HG02610 (cell line): ENCODE measurements around the gene CDYL.

Experiments used
- ATAC-seq: cut with Tn5 transposase; IDR thresholded peaks from one replicate; pipeline ENCODE4 v1.9.1; 2021; ENCODE audit warnings: mild to moderate bottlenecking, moderate library complexity; ENCODE audit not compliant: unreplicated experiment

CDYL gene

GRCh38 chr6:4903751-4904370 is 127.7 kb downstream of the CDYL start:
- no peak for ATAC-seq

GRCh38 chr6:4904461-4905025 is 128.3 kb downstream of the CDYL start:
- no peak for ATAC-seq

GRCh38 chr6:4905826-4906225 is 129.6 kb downstream of the CDYL start:
- no peak for ATAC-seq

- peak; percentile 47 for ATAC-seq
Measured at GRCh38 chr6:4906293-4907276, 130.4 kb downstream of the CDYL start.

- peak; percentile 32 for ATAC-seq
Measured at GRCh38 chr6:4907602-4908001, 131.4 kb downstream of the CDYL start.

GRCh38 chr6:4908062-4908461 is 131.9 kb downstream of the CDYL start:
- no peak for ATAC-seq

- no peak for ATAC-seq
Measured at GRCh38 chr6:4909063-4909706, 133.0 kb downstream of the CDYL start.

- ATAC-seq: no peak
Measured at GRCh38 chr6:4910037-4910760, 134.0 kb downstream of the CDYL start.

- no peak for ATAC-seq
Measured at GRCh38 chr6:4912559-4912958, 136.4 kb downstream of the CDYL start.

- no peak for ATAC-seq
Measured at GRCh38 chr6:4913705-4914419, 137.7 kb downstream of the CDYL start.

GRCh38 chr6:4914420-4915159 is 138.4 kb downstream of the CDYL start:
- no peak for ATAC-seq

- ATAC-seq: no peak
Measured at GRCh38 chr6:4916954-4917561, 140.9 kb downstream of the CDYL start.

GRCh38 chr6:4920914-4921410 is 144.8 kb downstream of the CDYL start:
- ATAC-seq: no peak

GRCh38 chr6:4922488-4923037 is 146.4 kb downstream of the CDYL start:
- ATAC-seq: no peak

- ATAC-seq: no peak
Measured at GRCh38 chr6:4923081-4923480, 146.9 kb downstream of the CDYL start.

- ATAC-seq: no peak
Measured at GRCh38 chr6:4924661-4925271, 148.6 kb downstream of the CDYL start.

- ATAC-seq: no peak
Measured at GRCh38 chr6:4925580-4925979, 149.4 kb downstream of the CDYL start.

GRCh38 chr6:4928426-4928825 is 152.2 kb downstream of the CDYL start:
- no peak for ATAC-seq
